AG04449 (cell line): ENCODE data around the gene APOLD1.
A peak's percentile ranks its signal among the peaks of the same experiment; 100 is the strongest.
"Not testable (repeated sequence)": the region's sequence is repeated elsewhere in the genome, so short reads cannot be mapped to it uniquely, and the experiment has no call there.

Experiments
- CTCF ChIA-PET: fragments of 350-600 bp; formaldehyde crosslinking; extraction: SDS; loops from one replicate; lab custom pipeline; 2021; ENCODE audit warnings: antibody characterized with exemption; lab: Yijun Ruan, JAX
- POLR2A ChIA-PET: fragments of 400-600, 350-600 bp; formaldehyde crosslinking; extraction: SDS; loops from one replicate; lab custom pipeline; 2020; ENCODE audit warnings: antibody characterized with exemption, inconsistent platforms; lab: Yijun Ruan, JAX
- DNase-seq: peaks from one replicate; pipeline ENCODE4 v3.0.0-alpha.2; 2010; ENCODE audit warnings: low read depth, low spot score
- H3K4me3 ChIP-seq: 2 replicates; pipeline ENCODE4 v1.5.1; 2011; ENCODE audit warnings: low read depth, mild to moderate bottlenecking, control low read depth, low read length
- CTCF ChIP-seq: IDR thresholded peaks from one replicate; pipeline ENCODE4 v1.5.1; 2011; ENCODE audit warnings: mild to moderate bottlenecking, moderate library complexity, low read length, control low read depth, inconsistent platforms; ENCODE audit not compliant: insufficient read depth; ENCODE audit errors: missing control alignments

Gene APOLD1

GRCh38 chr12:12817616-12818015, 32.2 kb downstream of the APOLD1 start:
- no peak for TF ChIP-seq CTCF
- POLR2A ChIA-PET, result no interaction called here
- CTCF ChIA-PET, result interaction anchor here (0.6 to 1.0 kb wide), 4 partner anchors 9 to 28 kb away, joined by 3 read pairs; no protein-coding TSS in a partner anchor
- DNase-seq, result no peak
- no peak overlapping the region for H3K4me3 ChIP-seq

GRCh38 chr12:12818701-12819100, 33.2 kb downstream of the APOLD1 start:
- no peak for TF ChIP-seq CTCF
- no peak for DNase-seq
- H3K4me3 ChIP-seq, result no peak overlapping the region
- ChIA-PET POLR2A (interaction anchor here (0.7 to 1.6 kb wide), 4 partner anchors 10 to 161 kb away, joined by 3 to 5 read pairs (median 3); no protein-coding TSS in a partner anchor), CTCF (interaction anchor here (1.3 to 1.4 kb wide), 2 partner anchors 30 to 163 kb away, joined by 3 to 10 read pairs; no protein-coding TSS in a partner anchor)

GRCh38 chr12:12819221-12819620, 33.8 kb downstream of the APOLD1 start:
- POLR2A ChIA-PET, result interaction anchor here (0.7 to 1.6 kb wide), 4 partner anchors 10 to 160 kb away, joined by 3 to 5 read pairs (median 3); no protein-coding TSS in a partner anchor

GRCh38 chr12:12819752-12820311, 34.4 kb downstream of the APOLD1 start:
- ChIA-PET CTCF (interaction anchor here (0.8 to 3.5 kb wide), 8 partner anchors 7 to 161 kb away, joined by 3 to 27 read pairs (median 6); partner anchors contain the start of gene DDX47), POLR2A (interaction anchor here (0.7 to 1.6 kb wide), 3 partner anchors 11 to 160 kb away, joined by 3 to 5 read pairs (median 4); partner anchors contain the start of gene GPRC5A)
- peak; percentile 92 for DNase-seq
- TF ChIP-seq CTCF, result peak; percentile 6
- H3K4me3 ChIP-seq, result no peak overlapping the region

More at GRCh38 chr12:12819221-12819620, 33.8 kb downstream of the APOLD1 start:
- TF ChIP-seq CTCF, result no peak
- CTCF ChIA-PET, result interaction anchor here (0.8 to 3.5 kb wide), 4 partner anchors 8 to 162 kb away, joined by 3 to 27 read pairs (median 6); no protein-coding TSS in a partner anchor
- DNase-seq, result no peak
- no peak overlapping the region for H3K4me3 ChIP-seq

- ChIA-PET POLR2A (interaction anchor here (0.7 to 1.6 kb wide), 3 partner anchors 12 to 159 kb away, joined by 3 to 5 read pairs (median 4); partner anchors contain the start of gene GPRC5A), CTCF (interaction anchor here (1.0 to 3.5 kb wide), 7 partner anchors 8 to 160 kb away, joined by 3 to 27 read pairs (median 4); partner anchors contain the start of gene DDX47)
- H3K4me3 ChIP-seq, DNase-seq: not testable (repeated sequence)
Measured at GRCh38 chr12:12820376-12820775, 34.9 kb downstream of the APOLD1 start.

- POLR2A ChIA-PET, result interaction anchor here (0.8 kb wide), 1 partner anchor 8 kb away, joined by 3 read pairs; no protein-coding TSS in a partner anchor
- CTCF ChIA-PET, result interaction anchor here (0.6 to 3.5 kb wide), 7 partner anchors 9 to 163 kb away, joined by 3 to 27 read pairs (median 7); partner anchors contain the start of gene DDX47
- H3K4me3 ChIP-seq, result no peak overlapping the region
- TF ChIP-seq CTCF, result no peak
- DNase-seq, result no peak
Measured at GRCh38 chr12:12821975-12822374, 36.5 kb downstream of the APOLD1 start.
